ENCODE data around the gene CDCA7. TPM values are rescaled to one million over a fixed set of nuclear protein-coding genes. Genes with fewer than 3 reads are reported as not detected.

The CDCA7 gene
- total and polyA plus RNA-seq, 2 of the 13 experiments (the other 11 are each of a cell fraction or from before 2014, with no cell fraction given), result 46.2 to 57.8 TPM

GRCh38 chr2:173347305-173348168, 7.1 kb upstream of the CDCA7 start (continued):
- peak; percentile 70; the same call in 1 of the 2 replicates for TF ChIP-seq GATAD2A (CRISPR knock-in tag; IDR thresholded peaks at IDR 0.05)
- TF ChIP-seq ZNF20 (CRISPR knock-in tag; IDR thresholded peaks at IDR 0.05), result no peak
- TF ChIP-seq NCOA5 (CRISPR knock-in tag; IDR thresholded peaks at IDR 0.05), result no peak
- TF ChIP-seq ZFP36L1 (CRISPR knock-in tag; IDR thresholded peaks at IDR 0.05), result no peak
- TF ChIP-seq SIN3B (IDR thresholded peaks at IDR 0.05; ENCODE audit: low read length), result no peak
- TF ChIP-seq FOXP4 (CRISPR knock-in tag; IDR thresholded peaks at IDR 0.05), result peak; percentile 40; the same call in 1 of the 2 replicates
- TF ChIP-seq MZF1 (CRISPR knock-in tag; IDR thresholded peaks at IDR 0.05; ENCODE audit: borderline replicate concordance), result no peak
- TF ChIP-seq PATZ1 (CRISPR knock-in tag; IDR thresholded peaks at IDR 0.05), result no peak
- 0 out of 2 replicates have a peak, but pooled peaks have one; percentile 40 for TF ChIP-seq FOXA1 (IDR thresholded peaks at IDR 0.05)
- peak; percentile 81 for TF ChIP-seq FOXA1 (CRISPR knock-in tag; IDR thresholded peaks at IDR 0.05)
- TF ChIP-seq ZNF615 (CRISPR knock-in tag; IDR thresholded peaks at IDR 0.05; ENCODE audit: borderline replicate concordance), result no peak
- TF ChIP-seq ZNF282 (IDR thresholded peaks at IDR 0.05; ENCODE audit: partially characterized antibody), result no peak
- no peak for TF ChIP-seq LBX2 (CRISPR knock-in tag; IDR thresholded peaks at IDR 0.05; ENCODE audit: borderline replicate concordance)
- TF ChIP-seq BCL6 (CRISPR knock-in tag; IDR thresholded peaks at IDR 0.05), result peak; percentile 31; the same call in 1 of the 2 replicates
- no peak for TF ChIP-seq SMC3 (IDR thresholded peaks at IDR 0.05; ENCODE audit: low read length)
- TF ChIP-seq NAIF1 (CRISPR knock-in tag; IDR thresholded peaks at IDR 0.05; ENCODE audit: borderline replicate concordance), result no peak
- no peak for TF ChIP-seq HMG20B (CRISPR knock-in tag; conservative IDR thresholded peaks at IDR 0.05)
- TF ChIP-seq ZNF724P (CRISPR knock-in tag; IDR thresholded peaks at IDR 0.05; ENCODE audit: borderline replicate concordance), result no peak
- no peak for TF ChIP-seq RFX5 (IDR thresholded peaks at IDR 0.05; ENCODE audit: low read depth, low read length)
- TF ChIP-seq SYNCRIP (IDR thresholded peaks at IDR 0.05; ENCODE audit: insufficient read depth, low read depth, low read length), result no peak
- peak; percentile 31; the same call in 1 of the 2 replicates for TF ChIP-seq TBX3 (IDR thresholded peaks at IDR 0.05; ENCODE audit: borderline replicate concordance)
- no peak for TF ChIP-seq GTF3A (CRISPR knock-in tag; conservative IDR thresholded peaks at IDR 0.05)
- no peak for TF ChIP-seq ZNF3 (CRISPR knock-in tag; IDR thresholded peaks at IDR 0.05)
- TF ChIP-seq EP300 (IDR thresholded peaks at IDR 0.05; ENCODE audit: low read depth in 2 of 2, low read length in 2 of 2), result no peak
- no peak for TF ChIP-seq EP300 (CRISPR knock-in tag; IDR thresholded peaks at IDR 0.05; ENCODE audit: borderline replicate concordance)
- no peak for TF ChIP-seq ZNF121 (CRISPR knock-in tag; IDR thresholded peaks at IDR 0.05)
- TF ChIP-seq ZNF704 (CRISPR knock-in tag; IDR thresholded peaks at IDR 0.05; ENCODE audit: borderline replicate concordance), result no peak

All from HepG2 (cell line).